HEK293 (cell line): ENCODE measurements around the gene ONECUT2.

Experiments used
- CTCF ChIP-seq: fragments of 450-650 bp; formaldehyde crosslinking; IDR thresholded peaks from 2 replicates; pipeline ENCODE4 v1.5.1; 2016; ENCODE audit warnings: missing biosample characterization, missing genetic modification characterization
- PRDM10 ChIP-seq: fragments of 450-650 bp; formaldehyde crosslinking; IDR thresholded peaks from 2 replicates; pipeline ENCODE4 v1.5.1; 2016; ENCODE audit warnings: missing biosample characterization, missing genetic modification characterization
- RBAK ChIP-seq: fragments of 450-650 bp; formaldehyde crosslinking; IDR thresholded peaks from 2 replicates; pipeline ENCODE4 v1.5.1; 2016; ENCODE audit warnings: missing biosample characterization, missing genetic modification characterization
- SALL2 ChIP-seq: fragments of 450-650 bp; formaldehyde crosslinking; IDR thresholded peaks from 2 replicates; pipeline ENCODE4 v1.5.0; 2017; ENCODE audit warnings: missing biosample characterization, mild to moderate bottlenecking, missing genetic modification characterization, borderline replicate concordance
- ZBTB44 ChIP-seq: fragments of 450-650 bp; IDR thresholded peaks from 2 replicates; pipeline ENCODE4 v1.5.1; 2018; ENCODE audit warnings: missing biosample characterization, mild to moderate bottlenecking, missing genetic modification characterization
- ZNF148 ChIP-seq: fragments of 450-650 bp; formaldehyde crosslinking; IDR thresholded peaks from 2 replicates; pipeline ENCODE4 v1.5.0; 2017; ENCODE audit warnings: missing biosample characterization, missing genetic modification characterization, borderline replicate concordance
- ZNF416 ChIP-seq: fragments of 450-650 bp; formaldehyde crosslinking; IDR thresholded peaks from 2 replicates; pipeline ENCODE4 v1.5.1; 2016; ENCODE audit warnings: missing biosample characterization, missing genetic modification characterization
- ZNF529 ChIP-seq: fragments of 450-650 bp; formaldehyde crosslinking; IDR thresholded peaks from 2 replicates; pipeline ENCODE4 v1.5.1; 2017; ENCODE audit warnings: missing genetic modification characterization, missing biosample characterization; ENCODE audit not compliant: insufficient replicate concordance
- ZNF621 ChIP-seq: fragments of 450-650 bp; formaldehyde crosslinking; IDR thresholded peaks from 2 replicates; pipeline ENCODE4 v1.5.1; 2017; ENCODE audit warnings: missing biosample characterization, missing genetic modification characterization

GRCh38 chr18:57404345-57404744, 30.8 kb upstream of the ONECUT2 start:
- TF ChIP-seq ZBTB44 (tag by site-specific recombination) (no peak), ZNF148 (tag by site-specific recombination) (no peak), CTCF (tag by site-specific recombination) (no peak), ZNF416 (tag by site-specific recombination) (no peak), ZNF621 (tag by site-specific recombination) (no peak), ZNF529 (tag by site-specific recombination) (no peak), PRDM10 (no peak), RBAK (no peak), SALL2 (tag by site-specific recombination) (no peak)
